Smooth muscle cell of the brain vasculature (primary cell): Measurements from ENCODE around the gene PRPF6.
"Not testable (repeated sequence)": the region's sequence is repeated elsewhere in the genome, so short reads cannot be mapped to it uniquely, and the experiment has no call there.

Source experiments
- DNase-seq: peaks from one replicate; pipeline ENCODE4 v3.0.0-alpha.2; 2012; ENCODE audit warnings: low read depth, low spot score

The PRPF6 gene

DNA sequence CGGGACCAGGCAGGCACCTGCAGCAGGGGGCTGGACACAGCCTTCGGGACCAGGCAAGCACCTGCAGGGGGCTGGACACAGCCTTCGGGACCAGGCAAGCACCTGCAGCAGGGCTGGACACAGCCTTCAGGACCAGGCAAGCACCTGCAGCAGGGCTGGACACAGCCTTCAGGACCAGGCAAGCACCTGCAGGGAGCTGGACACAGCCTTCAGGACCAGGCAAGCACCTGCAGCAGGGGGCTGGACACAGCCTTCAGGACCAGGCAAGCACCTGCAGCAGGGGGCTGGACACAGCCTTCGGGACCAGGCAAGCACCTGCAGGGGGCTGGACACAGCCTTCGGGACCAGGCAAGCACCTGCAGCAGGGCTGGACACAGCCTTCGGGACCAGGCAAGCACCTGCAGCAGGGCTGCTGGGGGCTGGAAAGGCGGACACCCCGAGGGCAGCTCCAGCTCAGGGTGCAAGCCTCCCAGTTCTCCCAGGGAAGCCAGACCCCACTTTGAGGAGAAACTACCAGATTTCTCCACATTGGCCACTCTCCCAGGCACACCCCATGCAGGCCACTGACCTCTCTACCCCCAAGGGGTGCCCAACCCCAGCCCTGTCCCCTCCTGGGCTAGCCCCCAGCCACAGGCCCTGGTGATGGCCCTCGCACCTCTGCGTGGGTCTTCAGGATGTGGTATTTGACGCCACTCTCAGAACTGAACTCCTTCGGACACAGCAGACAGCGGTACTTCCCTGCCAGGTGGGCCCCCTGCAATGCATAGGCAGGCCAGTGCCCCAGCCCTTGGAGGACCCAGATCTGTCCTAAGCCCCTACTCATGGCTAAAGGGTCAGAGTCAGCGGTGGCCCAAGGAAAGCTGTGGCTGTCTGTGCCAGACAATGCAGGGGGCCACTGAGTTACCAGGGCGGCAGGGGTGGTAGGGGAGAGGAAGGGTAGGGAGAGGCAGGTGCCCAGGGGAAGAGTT is 20.0 kb upstream of the PRPF6 start:
- not testable (repeated sequence) for DNase-seq

DNA sequence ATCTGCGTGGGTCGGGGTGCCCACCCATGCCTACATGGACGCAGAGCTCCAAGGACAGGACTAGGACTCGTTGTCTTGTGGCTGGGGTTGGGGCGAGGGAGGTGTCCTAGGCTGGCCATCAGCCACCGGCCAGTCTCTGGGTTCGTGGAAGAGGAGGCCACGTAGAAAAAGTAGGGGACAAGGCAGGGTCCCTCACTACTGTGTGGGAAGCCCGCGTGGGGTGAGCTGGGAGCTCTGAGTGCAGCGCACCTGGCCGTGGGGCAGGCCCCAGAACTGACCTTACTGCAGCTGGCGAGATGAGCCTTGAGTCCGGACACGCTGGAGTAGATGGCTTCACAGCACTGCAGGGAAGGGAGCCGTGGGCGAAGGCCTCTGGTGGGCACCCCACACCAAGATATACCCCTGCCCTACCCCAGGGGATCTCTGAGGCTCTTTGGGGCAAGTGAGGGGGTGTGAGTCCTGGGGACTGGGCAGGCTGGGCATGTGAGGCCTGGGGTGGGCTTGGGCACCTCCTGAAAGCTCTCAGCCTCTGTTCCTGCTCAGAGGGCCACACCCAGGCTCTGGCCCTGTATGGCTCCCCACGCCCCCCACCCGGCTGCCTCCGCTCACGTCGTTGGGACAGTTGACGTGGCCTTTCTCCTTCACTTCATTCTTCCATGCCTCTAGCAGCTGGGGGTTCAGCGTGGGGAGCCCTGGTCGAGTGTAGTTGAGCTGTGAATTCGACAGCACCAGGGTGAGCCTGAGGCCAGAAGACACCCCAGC is 19.1 kb upstream of the PRPF6 start:
- DNase-seq: no peak

DNA sequence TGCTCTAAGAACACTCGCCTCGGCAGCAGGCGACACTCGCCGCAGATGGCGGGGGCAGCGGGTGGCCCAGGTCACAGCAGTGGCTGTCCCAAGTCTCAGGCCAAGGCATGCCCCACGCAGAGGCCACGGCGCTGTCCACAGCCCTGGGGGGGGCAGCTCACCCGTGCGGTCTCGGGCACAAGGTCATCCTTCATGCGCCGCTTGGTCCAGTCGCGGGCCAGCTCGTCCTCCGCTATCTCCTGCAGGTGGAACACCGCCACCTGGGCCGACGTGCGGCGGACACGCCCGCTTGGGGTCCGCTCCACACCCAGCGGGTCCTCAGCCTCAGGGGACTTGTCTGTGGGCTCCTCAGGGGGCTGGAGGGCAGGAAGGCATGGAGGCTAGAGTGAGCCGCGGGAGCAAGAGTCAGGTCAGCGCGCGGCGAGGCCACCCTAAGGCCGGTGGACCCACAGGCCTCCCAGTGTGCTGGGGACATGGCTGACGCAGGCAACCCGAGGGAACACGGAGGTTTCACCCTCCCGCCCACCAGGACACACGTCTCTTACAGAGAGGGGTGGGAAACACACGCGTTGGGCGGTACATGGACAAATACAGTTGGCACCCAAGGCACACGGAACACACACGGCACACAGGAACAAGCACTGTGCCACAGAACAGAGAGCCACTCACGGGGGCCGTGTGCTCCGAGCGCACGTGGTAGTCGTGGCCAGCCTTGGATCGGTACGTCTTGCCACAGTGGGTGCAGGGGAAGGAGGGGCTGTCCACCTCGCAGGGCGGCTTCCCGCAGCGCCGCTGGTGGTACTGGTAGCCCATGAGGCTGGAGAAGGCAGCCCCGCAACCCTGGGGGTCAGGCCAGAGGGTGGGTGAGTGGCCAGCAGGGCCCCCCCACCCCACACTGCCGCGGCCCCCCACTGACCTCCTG is 18.2 kb upstream of the PRPF6 start:
- DNase-seq: no peak

DNA sequence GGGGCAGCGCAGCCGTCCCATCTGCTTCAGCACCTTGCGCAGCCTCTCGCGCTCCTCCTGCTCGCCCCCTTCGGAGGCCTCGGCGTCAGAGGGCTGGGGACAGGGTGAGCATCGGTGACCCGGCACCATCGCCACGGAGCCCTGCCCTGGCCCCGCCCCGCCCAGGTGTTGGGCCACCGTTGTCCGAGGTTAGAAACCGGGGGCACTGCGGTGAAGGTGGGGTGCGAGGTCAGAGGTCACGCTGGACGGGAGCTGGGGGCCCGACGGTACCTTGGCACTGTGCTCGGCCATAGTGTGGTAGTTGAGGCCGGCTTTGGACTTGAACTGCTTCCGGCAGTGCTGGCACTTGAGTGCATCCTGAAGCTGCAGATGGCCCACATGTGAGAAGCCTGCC is 17.6 kb upstream of the PRPF6 start:
- no peak for DNase-seq

DNA sequence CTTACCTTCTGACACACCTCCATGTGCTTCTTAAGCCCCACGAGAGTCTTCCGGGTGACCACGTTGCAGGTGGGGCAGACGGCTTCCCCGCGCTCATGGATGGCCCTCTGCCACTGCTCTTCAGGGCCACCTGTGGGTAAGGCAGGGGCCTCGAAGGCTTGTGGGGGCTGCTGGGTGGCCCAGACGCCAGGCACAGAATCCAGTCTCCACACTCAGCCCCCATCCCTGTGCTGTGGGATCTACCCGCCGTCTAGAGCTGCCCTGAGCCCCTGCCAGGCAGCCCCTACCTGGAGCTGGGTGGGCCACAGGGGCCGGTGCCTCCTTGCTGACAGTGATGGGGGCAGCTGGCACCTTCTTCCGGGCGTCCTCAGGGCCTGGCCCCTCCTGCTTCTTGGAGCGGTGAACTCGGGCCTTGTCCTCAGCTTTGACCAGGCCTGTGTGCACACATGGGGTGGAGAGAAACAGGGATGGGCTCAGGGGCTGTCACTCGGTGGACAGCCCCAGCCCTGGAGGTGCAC is 17.1 kb upstream of the PRPF6 start:
- no peak for DNase-seq

DNA sequence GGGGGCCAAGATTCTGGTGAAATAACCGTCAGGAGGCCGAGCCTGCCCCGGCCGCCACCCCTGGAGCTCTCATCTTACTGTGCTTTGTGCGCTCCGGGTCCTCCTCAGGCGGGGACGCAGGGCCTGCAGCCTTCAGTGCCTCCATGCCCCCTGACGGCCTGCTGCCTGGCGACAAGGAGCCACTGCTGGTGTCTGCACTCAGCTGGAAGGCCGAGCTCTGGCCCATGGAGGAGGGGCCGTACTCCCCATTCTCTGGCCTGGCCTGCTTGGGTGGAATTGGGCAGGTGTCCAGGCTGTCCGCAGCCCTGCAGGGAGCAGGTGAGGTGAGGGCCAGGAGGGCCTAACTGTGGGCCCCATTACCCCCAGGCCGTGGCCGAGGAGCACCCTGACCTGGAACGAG is 16.5 kb upstream of the PRPF6 start:
- no peak for DNase-seq

DNA sequence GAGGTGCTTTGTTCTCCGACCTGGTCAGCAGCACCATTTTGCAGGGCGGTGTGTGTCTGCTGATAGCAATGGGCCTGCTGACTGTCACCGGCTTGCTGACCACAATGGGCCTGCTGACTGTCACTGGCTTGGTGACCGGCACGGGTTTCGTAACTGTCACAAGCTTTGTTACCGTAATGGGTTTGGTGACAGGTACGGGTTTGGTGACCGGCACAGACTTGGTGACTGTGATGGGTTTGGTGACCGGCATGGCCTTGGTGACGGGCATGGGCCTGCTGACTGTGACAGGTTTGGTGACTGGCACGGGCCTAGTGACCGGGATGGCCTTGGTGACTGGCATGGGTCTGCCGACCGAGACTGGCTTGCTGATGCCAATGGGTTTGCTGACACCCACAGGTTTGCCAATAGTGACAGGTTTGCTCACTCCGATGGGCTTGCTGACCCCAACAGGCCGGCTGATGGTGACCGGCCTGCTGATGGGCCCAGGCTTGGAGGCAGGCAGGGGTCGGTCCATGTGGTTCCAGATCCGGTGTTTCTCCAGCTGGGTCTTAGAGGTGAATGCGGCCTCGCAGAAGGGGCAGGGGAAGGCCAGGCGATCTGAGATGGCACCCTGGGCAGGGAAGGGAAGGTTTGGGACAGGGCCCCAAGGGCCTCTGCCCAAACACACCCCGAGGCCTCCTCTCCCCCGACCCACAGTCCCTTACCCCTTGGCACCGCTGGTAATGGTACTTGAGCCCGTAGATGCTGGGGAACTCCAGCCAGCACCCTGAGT is 14.6 kb upstream of the PRPF6 start:
- DNase-seq: no peak

DNA sequence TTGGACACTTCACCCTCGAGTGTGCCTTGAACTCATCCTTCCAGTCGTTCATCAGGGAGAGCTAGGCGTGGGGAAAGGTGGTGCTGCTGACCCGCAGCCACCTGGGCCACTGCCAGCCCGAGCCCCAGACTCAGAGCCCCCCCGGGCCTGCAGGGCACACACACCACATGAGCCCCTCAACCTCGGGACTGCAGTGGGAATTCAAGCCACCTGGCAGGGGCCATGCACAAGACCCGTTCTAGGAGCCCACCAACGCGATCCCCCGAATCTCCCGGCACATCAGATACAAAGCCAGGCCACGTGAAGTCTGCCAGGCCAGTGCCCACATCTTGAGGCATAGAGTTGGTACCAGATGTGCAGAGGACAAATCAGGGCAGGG is 14.0 kb upstream of the PRPF6 start:
- no peak for DNase-seq

DNA sequence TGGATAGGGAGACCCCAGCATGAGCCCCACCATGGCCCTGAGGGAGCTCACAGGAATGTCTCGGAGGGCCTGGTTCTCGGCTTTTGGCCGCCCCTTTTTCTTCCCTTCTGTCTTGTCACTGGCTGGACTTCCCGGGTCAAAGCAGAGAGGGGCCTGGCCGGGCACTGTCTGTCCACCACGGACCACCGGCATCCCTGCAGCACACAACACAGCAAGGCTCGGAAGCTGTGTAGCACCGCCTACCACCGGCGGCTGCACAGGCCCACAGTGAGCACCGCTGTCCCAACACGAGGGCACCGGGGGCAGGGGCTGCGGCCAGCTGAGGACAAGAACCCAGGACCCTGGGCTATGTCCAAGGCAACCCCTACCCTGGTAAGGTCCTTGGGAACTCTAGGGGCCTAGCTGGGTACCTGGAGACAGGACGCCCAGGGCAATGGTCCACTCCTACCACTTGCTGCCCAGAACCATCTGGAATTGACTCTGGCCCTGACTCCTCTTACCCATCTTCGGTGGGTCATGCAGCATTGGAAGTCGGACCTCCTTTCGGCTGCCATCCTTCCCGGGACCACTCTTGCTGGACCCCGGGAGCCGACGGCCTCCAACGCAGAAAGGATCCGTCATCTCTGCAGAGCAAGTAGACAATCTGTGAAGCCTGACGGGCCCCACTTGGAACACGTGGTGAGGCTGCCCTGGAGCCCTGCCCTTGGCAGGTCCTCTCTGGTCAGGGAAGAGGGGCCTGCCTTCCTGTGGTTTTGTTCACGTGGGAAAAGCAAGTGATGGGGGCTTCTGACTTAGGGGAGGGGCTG is 13.4 kb upstream of the PRPF6 start:
- DNase-seq: no peak

DNA sequence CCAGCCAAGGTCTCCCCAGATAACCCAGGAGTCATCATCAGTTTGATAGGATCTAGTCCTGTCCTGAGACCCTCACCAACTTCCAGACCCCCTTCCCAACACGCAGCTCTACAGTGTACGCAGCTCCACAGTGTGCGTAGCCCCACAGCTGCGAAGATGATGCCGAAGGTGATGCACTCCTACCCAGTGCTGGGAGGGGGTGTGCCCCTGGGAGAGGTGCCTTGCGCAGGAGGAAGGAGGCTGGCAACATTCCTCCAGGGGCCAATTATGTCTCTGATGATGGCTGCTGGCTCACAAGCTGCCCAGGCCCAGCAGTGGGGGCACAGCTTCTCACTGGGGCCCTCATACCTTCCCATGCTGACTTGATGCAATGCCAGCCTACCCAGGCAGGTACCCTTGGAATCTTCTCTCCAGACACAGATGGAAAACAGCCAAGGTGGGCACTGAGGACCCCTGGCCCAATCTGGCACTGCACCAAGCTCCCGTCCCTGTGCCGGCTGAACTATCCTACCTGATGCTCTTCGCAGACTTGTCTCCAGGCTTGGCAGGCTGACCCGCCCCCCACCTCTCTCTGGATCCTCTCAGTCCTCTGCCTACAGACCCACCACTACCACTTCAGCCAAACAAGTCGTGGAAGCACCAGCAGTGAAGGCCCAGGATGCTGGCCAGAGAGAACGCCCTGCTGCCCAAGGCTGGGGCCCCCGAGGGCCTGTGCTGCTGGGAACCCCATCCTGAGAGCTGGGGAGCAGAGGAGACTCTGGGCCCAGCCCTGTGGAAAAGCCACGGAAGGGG is 12.6 kb upstream of the PRPF6 start:
- DNase-seq: no peak

DNA sequence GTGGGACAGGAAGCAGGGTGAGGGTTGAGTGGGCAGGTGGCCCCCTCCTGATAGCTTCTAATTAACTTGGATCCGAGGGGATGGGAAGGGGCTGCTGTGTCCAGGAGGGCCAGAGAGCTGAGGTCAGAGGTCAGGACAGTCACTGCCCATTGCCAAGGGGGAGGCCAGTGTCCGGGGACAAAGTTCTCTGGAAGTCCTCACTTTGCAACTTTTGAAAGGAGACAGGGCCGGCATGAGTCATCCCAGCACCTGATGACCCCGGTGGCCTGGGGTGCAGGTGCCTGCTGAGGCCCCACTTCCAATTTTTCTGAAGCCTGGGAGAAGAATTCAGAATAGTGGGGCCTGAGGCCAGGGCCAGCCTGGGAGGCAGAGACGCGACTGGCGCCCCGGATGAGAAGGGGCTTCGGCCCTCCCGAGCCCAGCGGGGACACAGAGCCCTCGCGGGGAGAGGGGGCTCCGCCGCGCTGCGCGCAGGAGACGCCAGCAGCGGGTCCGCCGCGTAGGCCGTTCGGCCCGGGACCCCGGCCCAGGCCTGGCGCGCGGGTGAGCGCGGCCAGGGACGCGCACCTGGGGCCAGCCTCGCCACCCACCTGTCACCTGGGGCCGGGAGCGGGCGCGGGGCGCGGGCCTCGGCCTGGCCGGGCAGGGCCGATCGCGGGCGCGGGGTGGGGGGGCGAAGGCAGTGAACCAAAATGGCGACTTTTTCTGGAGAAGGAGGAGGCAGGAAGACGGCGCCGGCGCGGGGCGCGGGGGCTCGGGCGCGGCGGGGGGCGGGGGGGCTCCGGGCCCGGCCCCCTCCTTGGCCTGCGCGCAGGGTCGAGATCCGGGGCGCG is 11.8 kb upstream of the PRPF6 start:
- DNase-seq: no peak

DNA sequence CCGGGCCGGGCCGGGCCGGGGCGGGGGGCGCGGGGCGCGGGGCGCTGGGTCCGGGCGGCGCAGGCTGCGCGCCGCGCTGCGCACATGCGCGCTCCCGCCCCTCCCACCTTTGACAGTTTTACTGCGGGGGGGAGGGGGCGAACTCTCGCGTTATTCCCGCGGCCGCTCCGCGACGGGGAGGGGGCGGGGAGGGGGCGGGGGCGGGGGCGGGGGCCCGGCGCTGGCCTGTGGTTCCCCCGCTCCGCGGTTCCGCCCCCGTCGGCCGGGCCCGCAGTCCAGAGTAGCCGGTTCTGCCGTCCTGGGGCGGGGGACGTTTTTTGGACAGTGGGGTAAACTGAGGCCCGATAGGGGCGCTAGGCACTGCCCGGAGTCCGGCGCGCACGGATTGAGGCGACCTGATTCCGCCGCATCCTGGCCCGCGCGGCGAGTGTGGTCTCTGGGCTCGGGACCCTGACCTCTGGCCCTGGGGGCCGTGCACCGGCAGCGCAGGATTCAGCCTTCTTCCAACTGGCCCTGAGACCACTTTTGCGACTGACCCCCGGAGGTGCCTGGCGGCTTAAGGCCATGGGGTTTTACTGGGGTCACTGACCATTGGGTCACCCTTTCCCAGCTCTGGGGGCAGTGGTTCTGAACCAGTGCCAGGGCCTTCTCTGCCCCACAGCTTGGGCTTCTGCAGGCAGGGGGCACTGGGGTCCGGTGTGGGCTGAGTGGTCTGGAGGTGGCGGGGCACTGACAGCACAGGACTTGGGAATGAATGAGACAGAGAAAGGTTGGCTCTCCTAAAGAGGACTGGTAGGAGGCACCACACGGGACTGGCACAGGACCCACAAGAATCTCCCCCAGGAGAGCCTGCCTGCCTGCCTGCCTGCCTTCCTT is 10.9 kb upstream of the PRPF6 start, which contains the start of gene ZNF512B:
Gene ZNF512B (minus strand): TSS at position 93 of the 876 bp plus-strand sequence. CDS start 1,980 bp downstream, outside the sequence.
- no peak for DNase-seq

DNA sequence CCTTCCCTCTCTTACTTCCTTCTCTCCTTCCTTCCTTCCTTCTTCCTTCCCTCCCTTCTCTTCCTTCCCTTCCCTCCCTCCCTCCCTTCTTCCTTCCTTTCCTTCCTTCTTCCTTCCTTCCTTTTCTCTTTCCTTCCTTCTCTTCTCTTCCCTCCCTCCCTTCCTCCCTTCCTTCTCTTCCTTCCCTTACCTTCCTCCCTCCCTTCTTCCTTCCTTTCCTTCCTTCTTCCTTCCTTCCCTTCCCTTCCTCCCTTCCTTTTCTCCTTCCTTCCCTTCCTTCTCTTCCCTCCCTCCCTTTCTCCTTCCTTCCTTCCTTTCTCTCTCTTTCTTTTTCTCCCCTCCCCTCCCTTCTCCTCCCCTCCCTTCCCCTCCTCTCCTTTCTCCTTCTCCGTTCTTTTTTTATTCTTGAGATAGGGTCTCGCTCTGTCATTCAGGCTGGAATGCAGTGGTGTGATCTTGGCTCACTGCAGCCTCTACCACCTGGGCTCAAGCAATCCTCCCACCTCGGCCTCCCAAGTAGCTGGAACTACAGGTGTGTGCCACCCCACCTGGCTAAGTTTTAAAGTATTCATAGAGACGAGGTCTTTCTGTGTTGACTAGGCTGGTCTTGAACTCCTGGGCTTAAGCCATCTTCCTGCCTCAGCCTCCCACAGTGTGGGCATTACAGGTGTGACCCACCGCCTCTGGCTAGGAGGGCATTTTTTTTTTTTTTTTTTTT is 10.1 kb upstream of the PRPF6 start:
- DNase-seq: no peak

DNA sequence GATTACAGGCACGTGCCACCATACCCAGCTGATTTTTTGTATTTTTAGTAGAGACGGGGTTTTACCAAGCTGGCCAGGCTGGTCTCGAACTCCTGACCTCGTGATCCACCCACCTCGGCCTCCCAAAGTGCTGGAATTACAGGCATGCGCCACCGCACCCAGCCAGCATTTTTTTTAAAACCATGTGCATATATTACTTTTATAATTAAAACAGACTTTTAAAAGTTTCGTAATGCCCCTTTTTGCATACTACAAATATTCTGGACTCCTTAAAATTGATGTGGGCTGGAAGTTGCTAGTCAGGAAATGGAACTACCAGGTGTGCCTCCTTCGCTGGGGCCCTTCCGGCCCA is 9.0 kb upstream of the PRPF6 start:
- not testable (repeated sequence) for DNase-seq

DNA sequence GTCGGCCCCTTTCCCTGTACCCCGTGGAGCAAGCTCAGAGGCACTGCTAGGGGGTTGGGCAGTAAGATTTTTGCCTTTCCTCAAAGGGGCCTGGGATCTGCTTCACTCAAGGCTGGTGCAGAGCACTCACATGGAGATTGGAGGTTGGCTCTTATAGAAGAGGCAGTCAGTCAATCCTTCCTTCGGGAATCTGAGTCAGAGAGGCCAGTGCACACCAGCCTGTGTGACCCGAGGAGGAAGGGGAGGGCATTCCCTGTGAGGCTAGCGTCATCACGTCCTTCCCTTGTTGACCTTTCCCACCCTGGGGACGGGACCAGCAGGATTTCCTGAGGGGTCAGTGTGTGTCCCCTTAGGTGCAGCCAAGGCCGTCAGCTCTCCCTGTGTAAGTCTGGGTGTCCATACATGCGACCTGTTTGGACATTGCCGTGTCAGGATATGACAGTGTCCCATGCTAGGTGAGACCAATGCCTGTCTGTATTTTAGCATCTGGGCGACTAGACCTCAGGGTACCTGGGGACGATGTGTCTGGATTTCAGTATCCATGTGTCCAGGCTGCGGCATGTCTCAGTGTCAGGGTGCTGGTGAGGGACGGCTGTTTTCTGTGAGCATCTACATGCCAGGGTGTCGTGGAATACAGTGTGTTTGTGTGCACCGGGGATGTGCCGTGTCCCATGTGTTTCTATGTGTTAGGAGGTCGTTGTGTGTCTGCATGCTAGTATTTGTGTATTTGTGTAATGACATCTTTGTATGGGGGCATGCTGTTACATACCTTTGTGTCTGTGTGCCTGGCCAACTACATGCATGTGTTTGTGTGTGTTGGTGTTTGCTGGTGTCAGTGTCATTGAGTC is 8.4 kb upstream of the PRPF6 start:
- no peak for DNase-seq

DNA sequence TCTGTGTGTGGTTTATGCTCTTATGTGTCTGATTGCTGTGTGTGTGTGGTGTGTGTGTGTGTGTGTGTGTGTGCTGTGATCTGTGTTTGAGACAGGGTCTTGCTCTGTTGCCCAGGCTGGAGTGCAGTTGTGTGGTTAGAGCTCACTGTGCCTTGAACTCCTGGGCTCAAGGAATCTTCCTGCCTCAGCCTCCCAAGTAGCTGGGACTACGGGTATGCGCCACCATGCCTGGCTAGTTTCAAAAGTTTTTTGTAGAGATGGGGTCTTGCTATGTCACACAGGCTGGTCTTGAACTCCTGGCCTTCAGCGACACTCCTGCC is 7.8 kb upstream of the PRPF6 start:
- DNase-seq: no peak
